Parathyroid adenoma (tissue), 2 donors: ENCODE results near the gene CHFR.
"Not testable (repeated sequence)": the region's sequence is repeated elsewhere in the genome, so short reads cannot be mapped to it uniquely, and the experiment has no call there.

Experiments
- H2AFZ ChIP-seq: fragments of 300-600 bp; sonication (generic); one replicate; pipeline ENCODE4 v1.7.0; 2017; ENCODE audit warnings: antibody characterized with exemption, mild to moderate bottlenecking
- H3K27ac ChIP-seq: fragments of 300-600 bp; sonication (generic); one replicate; pipeline ENCODE4 v1.7.0; 2017
- H3K27me3 ChIP-seq: fragments of 300-600 bp; sonication (generic); one replicate; pipeline ENCODE4 v1.7.0; 2017; ENCODE audit warnings: low read length; ENCODE audit not compliant: control insufficient read depth, insufficient read depth
- H3K36me3 ChIP-seq: fragments of 300-600 bp; sonication (generic); one replicate; pipeline ENCODE4 v1.7.0; 2017; ENCODE audit warnings: low read length; ENCODE audit not compliant: control insufficient read depth, insufficient read depth
- H3K4me1 ChIP-seq: fragments of 300-600 bp; sonication (generic); one replicate; pipeline ENCODE4 v1.7.0; 2017; ENCODE audit warnings: control low read depth
- H3K4me2 ChIP-seq: fragments of 300-600 bp; sonication (generic); one replicate; pipeline ENCODE4 v1.7.0; 2017; ENCODE audit warnings: low read length
- H3K4me3 ChIP-seq: fragments of 300-600 bp; sonication (generic); one replicate; pipeline ENCODE4 v1.7.0; 2017; ENCODE audit warnings: low read depth, low read length
- H3K79me2 ChIP-seq: fragments of 300-600 bp; sonication (generic); one replicate; pipeline ENCODE4 v1.7.0; 2017; ENCODE audit warnings: control low read depth
- H3K9ac ChIP-seq: fragments of 300-600 bp; sonication (generic); one replicate; pipeline ENCODE4 v1.7.0; 2017; ENCODE audit warnings: mild to moderate bottlenecking
- H3K9me3 ChIP-seq: fragments of 300-600 bp; sonication (generic); one replicate; pipeline ENCODE4 v1.7.0; 2017; ENCODE audit warnings: low read length; ENCODE audit not compliant: control insufficient read depth
- TF ChIP-seq, protein P1 (sequence below): fragments of 300-600 bp; sonication (generic); IDR thresholded peaks from one replicate; pipeline ENCODE4 v1.7.0; 2017; ENCODE audit warnings: antibody characterized with exemption, mild to moderate bottlenecking
- donor health status: primary hyperparathyroidism.

CHFR gene

DNA sequence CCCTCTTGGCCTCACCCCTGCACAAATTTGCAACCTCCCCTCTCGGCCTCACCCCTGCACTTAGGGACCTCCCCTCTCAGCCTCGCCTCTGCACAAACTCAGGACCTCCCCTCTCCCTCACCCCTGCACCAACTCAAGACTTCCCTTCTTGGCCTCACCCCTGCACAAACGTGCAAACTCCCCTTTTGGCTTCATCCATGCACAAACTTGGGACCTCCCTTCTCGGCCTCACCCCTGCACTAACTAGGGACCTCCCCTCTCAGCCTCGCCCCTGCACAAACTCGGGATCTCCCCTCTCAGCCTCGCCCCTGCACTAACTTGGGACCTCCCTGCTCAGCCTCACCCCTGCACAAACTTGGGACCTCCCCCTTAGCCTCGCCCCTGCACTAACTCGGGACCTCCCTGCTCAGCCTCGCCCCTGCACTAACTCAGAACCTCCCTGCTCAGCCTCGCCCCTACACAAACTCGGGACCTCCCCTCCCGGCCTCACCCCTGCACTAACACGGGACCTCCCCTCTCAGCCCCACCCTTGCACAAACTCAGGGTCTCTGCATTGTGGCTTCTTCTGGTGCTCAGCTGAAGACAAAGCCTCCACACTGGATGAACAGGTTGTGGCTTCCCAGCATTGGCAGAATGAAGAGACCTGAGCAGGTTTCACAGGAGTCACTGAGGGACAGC lies 47.7 kb downstream of the CHFR start:
- H3K4me1 ChIP-seq: no peaks in the 10 kb centered on the region
- no peaks in the 10 kb centered on the region for H3K36me3 ChIP-seq
- H3K9me3 ChIP-seq: no peaks in the 10 kb centered on the region
- H2AFZ ChIP-seq: no peak overlapping the region
- H3K27me3 ChIP-seq: no peaks in the 10 kb centered on the region
- H3K9ac ChIP-seq: no peak overlapping the region
- H3K27ac ChIP-seq: no peak overlapping the region
- H3K4me2 ChIP-seq: no peak overlapping the region
- H3K79me2 ChIP-seq: no peaks in the 10 kb centered on the region
- no peak overlapping the region for H3K4me3 ChIP-seq
- TF ChIP-seq, protein P1, sequence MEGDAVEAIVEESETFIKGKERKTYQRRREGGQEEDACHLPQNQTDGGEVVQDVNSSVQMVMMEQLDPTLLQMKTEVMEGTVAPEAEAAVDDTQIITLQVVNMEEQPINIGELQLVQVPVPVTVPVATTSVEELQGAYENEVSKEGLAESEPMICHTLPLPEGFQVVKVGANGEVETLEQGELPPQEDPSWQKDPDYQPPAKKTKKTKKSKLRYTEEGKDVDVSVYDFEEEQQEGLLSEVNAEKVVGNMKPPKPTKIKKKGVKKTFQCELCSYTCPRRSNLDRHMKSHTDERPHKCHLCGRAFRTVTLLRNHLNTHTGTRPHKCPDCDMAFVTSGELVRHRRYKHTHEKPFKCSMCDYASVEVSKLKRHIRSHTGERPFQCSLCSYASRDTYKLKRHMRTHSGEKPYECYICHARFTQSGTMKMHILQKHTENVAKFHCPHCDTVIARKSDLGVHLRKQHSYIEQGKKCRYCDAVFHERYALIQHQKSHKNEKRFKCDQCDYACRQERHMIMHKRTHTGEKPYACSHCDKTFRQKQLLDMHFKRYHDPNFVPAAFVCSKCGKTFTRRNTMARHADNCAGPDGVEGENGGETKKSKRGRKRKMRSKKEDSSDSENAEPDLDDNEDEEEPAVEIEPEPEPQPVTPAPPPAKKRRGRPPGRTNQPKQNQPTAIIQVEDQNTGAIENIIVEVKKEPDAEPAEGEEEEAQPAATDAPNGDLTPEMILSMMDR: no peak

DNA sequence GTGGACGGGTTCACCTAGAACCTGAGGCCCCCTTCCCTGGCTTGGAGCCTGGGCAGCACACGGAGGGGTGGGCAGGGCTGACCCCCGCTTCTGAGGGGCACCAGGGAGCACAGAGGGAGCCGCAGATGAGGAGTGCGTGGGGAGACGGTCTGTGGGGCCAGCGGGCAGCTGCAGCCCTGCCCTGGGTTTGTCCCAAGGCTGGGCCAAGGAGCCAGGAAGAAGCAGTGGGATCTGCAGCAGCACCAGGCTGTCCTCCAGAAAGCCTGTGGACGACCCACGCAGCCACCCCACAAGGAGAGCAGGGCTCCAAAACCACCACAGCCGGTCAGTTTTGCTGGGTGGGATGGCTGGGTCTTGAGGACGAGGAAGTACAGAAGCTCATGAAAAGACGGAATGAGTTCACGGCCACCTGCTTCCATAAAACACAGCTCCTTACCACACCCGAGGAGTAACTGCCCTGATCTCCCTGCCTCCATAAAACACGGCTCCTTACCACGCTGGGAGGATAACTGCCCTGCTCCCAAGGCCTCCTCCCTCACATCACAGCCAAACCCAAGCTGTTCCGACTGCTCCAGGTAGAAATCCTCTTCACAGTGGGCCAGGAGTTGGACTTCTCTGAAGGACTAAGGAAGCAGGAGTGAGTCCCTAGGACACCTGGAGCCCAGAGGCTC lies 48.9 kb downstream of the CHFR start:
- H2AFZ ChIP-seq: no peak overlapping the region
- no peak overlapping the region for H3K4me2 ChIP-seq
- no peak overlapping the region for H3K9ac ChIP-seq
- H3K27me3 ChIP-seq: no peaks in the 10 kb centered on the region
- no peaks in the 10 kb centered on the region for H3K79me2 ChIP-seq
- no peak overlapping the region for H3K4me3 ChIP-seq
- TF ChIP-seq, protein P1: no peak
- no peaks in the 10 kb centered on the region for H3K4me1 ChIP-seq
- H3K27ac ChIP-seq: no peak overlapping the region
- no peaks in the 10 kb centered on the region for H3K9me3 ChIP-seq
- no peaks in the 10 kb centered on the region for H3K36me3 ChIP-seq

DNA sequence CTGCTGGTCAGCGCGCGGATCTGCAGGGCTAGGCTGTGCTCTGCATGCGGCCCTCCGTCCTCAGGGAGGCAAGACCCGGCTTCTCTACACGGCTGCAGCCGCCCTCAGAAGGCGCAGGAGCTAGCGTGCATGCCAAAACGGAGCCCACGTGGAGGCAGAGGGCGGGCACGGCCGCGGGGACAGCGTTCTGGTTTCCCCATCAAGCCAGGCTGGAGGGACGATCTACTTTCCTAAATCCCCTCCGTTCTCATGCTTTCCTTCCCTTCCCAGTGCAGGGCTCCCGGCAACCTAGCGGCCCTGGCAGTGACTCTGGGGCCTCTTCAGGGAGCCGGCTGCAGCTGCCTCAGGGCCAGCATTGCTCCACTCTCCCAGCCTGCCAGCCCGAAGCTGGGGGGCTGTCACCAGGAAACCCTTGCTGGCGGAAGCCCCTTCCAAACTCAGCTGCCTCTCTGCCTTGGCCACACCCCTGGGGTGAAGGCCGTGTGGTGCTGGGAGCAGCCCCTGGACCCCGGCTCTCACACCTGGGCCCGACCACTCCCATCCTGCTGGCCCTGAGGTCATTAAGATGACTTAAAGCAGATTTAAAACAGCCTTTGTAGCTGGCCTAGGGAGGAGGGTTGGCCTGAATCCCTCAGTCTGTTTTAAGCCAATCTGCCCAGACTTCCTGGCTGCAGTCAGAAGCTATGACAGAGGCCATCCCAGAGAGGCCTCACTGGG lies 49.6 kb downstream of the CHFR start:
- no peaks in the 10 kb centered on the region for H3K27me3 ChIP-seq
- H3K4me1 ChIP-seq: no peaks in the 10 kb centered on the region
- no peak overlapping the region for H3K4me3 ChIP-seq
- H3K36me3 ChIP-seq: no peaks in the 10 kb centered on the region
- no peaks in the 10 kb centered on the region for H3K79me2 ChIP-seq
- H3K9me3 ChIP-seq: no peaks in the 10 kb centered on the region
- H3K4me2 ChIP-seq: no peak overlapping the region
- TF ChIP-seq, protein P1: no peak
- no peak overlapping the region for H3K27ac ChIP-seq
- no peak overlapping the region for H3K9ac ChIP-seq
- no peak overlapping the region for H2AFZ ChIP-seq

DNA sequence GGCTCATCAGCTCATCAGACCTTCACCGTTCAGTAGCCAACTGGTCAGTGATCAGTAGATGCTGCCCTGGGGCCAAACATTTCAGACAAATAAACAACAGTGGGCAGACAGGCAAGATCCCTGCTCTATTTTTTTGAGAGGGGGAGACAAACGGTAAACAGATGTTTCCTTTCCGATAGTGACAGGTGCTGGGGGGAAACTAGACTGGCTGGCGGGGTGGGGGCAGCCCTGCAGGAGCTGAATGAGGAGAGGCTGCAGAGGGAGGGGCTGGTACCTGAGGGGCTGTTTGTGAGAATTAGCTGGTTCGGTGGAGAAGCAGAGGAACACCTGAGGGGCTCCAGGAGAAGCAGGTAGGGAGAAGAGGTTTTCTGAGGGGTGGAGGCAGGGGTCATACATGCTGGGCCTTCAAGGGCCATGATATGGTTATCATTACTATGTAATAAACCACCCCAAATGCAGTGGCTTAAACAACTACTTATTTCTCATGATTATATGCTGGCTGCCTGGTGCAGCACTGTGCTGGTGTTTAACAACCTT lies 50.5 kb downstream of the CHFR start:
- Histone ChIP-seq H3K27me3 (no peaks in the 10 kb centered on the region), H3K9ac (no peak overlapping the region), H3K27ac (no peak overlapping the region), H3K4me3 (no peak overlapping the region), H3K4me2 (no peak overlapping the region), H3K9me3 (no peaks in the 10 kb centered on the region), H2AFZ (no peak overlapping the region), H3K4me1 (no peaks in the 10 kb centered on the region), H3K79me2 (no peaks in the 10 kb centered on the region), H3K36me3 (no peaks in the 10 kb centered on the region)
- TF ChIP-seq, protein P1: no peak

DNA sequence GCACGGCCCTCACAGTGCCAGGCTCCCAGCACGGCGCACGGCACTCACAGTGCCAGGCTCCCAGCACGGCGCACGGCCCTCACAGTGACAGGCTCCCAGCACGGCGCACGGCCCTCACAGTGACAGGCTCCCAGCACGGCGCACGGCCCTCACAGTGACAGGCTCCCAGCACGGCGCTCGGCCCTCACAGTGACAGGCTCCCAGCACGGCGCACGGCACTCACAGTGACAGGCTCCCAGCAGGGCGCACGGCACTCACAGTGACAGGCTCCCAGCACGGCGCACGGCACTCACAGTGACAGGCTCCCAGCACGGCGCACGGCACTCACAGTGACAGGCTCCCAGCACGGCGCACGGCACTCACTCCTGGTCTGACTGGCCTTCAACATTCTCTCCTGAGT lies 51.2 kb downstream of the CHFR start:
- not testable (repeated sequence) for H3K4me1 ChIP-seq, H3K27me3 ChIP-seq, H3K79me2 ChIP-seq, H3K4me2 ChIP-seq, H3K9ac ChIP-seq, H3K9me3 ChIP-seq, H3K27ac ChIP-seq, H3K4me3 ChIP-seq, H3K36me3 ChIP-seq, H2AFZ ChIP-seq
